Activated naive CD8-positive, alpha-beta T cell (primary cell): Measurements from ENCODE around the gene MYO6.

Source experiments
- H3K27ac Mint-ChIP-seq: one replicate; pipeline ENCODE4 v1.8.0; 2021; ENCODE audit warnings: mixed read lengths
- H3K27me3 Mint-ChIP-seq: one replicate; pipeline ENCODE4 v1.8.0; 2021; ENCODE audit warnings: mixed read lengths
- H3K36me3 Mint-ChIP-seq: one replicate; pipeline ENCODE4 v1.8.0; 2021; ENCODE audit warnings: mixed read lengths
- H3K4me1 Mint-ChIP-seq: one replicate; pipeline ENCODE4 v1.8.0; 2021; ENCODE audit warnings: low read depth, mixed read lengths
- H3K4me3 Mint-ChIP-seq: one replicate; pipeline ENCODE4 v1.8.0; 2021; ENCODE audit warnings: mild to moderate bottlenecking, mixed read lengths
- H3K9me3 Mint-ChIP-seq: one replicate; pipeline ENCODE4 v1.8.0; 2021; ENCODE audit warnings: low read depth, mixed read lengths

Gene MYO6

GRCh38 chr6:75963569-75963968 lies 214.5 kb downstream of the MYO6 start:
- H3K4me3 Mint-ChIP-seq, result no peak overlapping the region
- peaks cover 3% of the 10 kb centered on the region for H3K27me3 Mint-ChIP-seq
- H3K27ac Mint-ChIP-seq, result no peak overlapping the region
- no peaks in the 10 kb centered on the region for H3K9me3 Mint-ChIP-seq
- no peaks in the 10 kb centered on the region for H3K36me3 Mint-ChIP-seq
- no peaks in the 10 kb centered on the region for H3K4me1 Mint-ChIP-seq

- Mint-ChIP-seq H3K9me3 (no peaks in the 10 kb centered on the region), H3K27ac (no peak overlapping the region), H3K27me3 (peaks cover 3% of the 10 kb centered on the region), H3K36me3 (no peaks in the 10 kb centered on the region), H3K4me1 (no peaks in the 10 kb centered on the region), H3K4me3 (no peak overlapping the region)
Measured at GRCh38 chr6:75968143-75968542, 219.1 kb downstream of the MYO6 start.
